ENCODE results near the gene PTPRT.

The PTPRT gene

DNA sequence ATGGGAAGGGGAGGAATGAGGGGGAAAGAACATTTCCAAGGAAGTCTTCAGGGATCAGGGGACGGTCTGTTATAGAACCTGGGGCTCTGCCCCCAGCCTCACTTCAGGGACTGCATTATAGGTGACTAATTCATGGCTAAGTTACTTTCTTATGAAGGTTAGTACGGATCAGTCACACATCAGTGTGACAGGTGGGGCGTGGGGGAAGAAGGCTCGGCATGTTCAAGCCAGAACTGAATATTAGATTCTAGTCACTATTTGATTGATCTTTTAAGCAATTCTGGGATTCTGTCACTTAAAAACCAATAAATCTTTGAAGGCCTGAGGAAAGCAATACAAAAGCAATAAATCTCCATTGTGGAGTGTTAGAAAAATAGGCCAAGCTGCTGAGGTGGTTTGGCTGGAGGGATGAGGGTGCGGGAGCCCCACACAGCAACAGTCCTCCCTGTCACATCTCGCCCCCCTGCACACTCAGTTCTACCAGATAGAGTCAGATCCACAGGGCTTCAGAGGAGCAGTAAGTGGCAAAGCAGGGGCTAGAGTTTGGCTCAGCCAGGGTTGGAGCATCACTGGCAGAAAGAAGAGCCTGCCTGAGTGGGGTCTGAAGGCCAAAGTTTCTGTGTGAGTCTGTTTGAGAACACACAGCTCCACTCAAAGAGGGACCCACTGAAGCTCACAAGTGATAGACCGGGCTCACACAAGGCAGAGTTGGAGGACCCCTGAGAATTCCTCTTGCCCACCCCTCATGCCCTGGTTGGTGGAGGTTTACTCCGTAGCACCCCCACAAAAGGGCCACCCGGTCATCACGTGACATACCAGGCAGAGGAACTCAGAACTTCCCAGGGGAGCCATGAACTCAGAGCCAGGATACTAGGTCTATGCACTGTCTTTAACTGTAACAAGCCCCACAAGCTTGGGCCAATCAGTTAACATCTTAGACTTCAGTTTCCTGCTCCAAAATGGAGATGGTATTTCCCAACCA lies 843.2 kb downstream of the PTPRT start:
- no peaks in the 10 kb centered on the region for H3K36me3 ChIP-seq (ENCODE audit: control insufficient read depth, insufficient read depth, low read length)
- H3K27me3 ChIP-seq (ENCODE audit: control insufficient read depth, insufficient read depth, low read length) = no peaks in the 10 kb centered on the region
- no peaks in the 10 kb centered on the region for H3K4me1 ChIP-seq (ENCODE audit: control insufficient read depth, insufficient read depth, low read length)
- no peak overlapping the region for H3K9ac ChIP-seq (ENCODE audit: low read length)
- no peaks in the 10 kb centered on the region for H3K9me3 ChIP-seq (ENCODE audit: control insufficient read depth, low read length)
- no peak overlapping the region for H3K4me3 ChIP-seq (ENCODE audit: low read length)

DNA sequence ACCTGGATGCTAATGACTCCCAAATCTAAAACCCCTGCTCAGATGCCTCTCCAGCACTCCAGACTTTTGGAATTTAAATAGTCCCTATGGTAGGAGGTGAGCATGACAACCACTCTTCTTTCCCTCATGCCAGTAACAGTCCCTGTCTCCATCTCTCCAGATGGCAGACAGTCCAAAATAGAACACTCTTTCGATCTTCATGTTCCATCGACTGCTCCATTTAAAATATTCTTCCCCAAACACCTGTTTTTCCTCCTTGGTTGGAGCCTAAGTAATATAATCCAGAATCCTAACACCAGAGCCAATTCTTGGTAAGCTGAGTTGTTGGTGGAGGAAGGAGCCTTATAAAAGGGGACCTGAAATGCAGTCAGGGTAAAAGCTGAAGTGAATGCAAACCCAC lies 848.1 kb downstream of the PTPRT start:
- Histone ChIP-seq H3K9ac (ENCODE audit: low read length) (no peak overlapping the region), H3K27me3 (ENCODE audit: control insufficient read depth, insufficient read depth, low read length) (no peaks in the 10 kb centered on the region), H3K4me3 (ENCODE audit: low read length) (no peak overlapping the region), H3K4me1 (ENCODE audit: control insufficient read depth, insufficient read depth, low read length) (no peaks in the 10 kb centered on the region), H3K36me3 (ENCODE audit: control insufficient read depth, insufficient read depth, low read length) (no peaks in the 10 kb centered on the region), H3K9me3 (ENCODE audit: control insufficient read depth, low read length) (no peaks in the 10 kb centered on the region)

DNA sequence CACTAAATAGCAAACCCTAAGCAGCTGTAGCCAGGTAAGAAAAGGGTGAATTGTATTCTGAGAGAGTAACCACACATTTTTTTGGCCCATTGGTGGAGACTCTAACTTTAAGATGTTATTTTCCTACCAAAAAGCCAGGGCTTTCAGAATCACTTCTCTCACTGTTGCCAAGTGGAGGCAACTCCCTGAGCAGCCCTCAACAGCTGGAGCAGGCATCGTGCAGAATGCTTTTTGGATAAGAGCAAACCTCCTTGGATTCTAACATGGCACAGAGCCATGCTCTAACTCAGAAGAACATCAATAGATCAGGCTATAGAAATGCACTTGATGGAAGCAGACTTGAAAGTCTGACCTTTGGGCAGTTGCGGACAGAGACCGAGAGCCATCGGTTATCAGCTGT lies 849.3 kb downstream of the PTPRT start:
- Histone ChIP-seq H3K9ac (ENCODE audit: low read length) (no peak overlapping the region), H3K4me1 (ENCODE audit: control insufficient read depth, insufficient read depth, low read length) (no peaks in the 10 kb centered on the region), H3K9me3 (ENCODE audit: control insufficient read depth, low read length) (no peaks in the 10 kb centered on the region), H3K27me3 (ENCODE audit: control insufficient read depth, insufficient read depth, low read length) (no peaks in the 10 kb centered on the region), H3K4me3 (ENCODE audit: low read length) (no peak overlapping the region), H3K36me3 (ENCODE audit: control insufficient read depth, insufficient read depth, low read length) (no peaks in the 10 kb centered on the region)

DNA sequence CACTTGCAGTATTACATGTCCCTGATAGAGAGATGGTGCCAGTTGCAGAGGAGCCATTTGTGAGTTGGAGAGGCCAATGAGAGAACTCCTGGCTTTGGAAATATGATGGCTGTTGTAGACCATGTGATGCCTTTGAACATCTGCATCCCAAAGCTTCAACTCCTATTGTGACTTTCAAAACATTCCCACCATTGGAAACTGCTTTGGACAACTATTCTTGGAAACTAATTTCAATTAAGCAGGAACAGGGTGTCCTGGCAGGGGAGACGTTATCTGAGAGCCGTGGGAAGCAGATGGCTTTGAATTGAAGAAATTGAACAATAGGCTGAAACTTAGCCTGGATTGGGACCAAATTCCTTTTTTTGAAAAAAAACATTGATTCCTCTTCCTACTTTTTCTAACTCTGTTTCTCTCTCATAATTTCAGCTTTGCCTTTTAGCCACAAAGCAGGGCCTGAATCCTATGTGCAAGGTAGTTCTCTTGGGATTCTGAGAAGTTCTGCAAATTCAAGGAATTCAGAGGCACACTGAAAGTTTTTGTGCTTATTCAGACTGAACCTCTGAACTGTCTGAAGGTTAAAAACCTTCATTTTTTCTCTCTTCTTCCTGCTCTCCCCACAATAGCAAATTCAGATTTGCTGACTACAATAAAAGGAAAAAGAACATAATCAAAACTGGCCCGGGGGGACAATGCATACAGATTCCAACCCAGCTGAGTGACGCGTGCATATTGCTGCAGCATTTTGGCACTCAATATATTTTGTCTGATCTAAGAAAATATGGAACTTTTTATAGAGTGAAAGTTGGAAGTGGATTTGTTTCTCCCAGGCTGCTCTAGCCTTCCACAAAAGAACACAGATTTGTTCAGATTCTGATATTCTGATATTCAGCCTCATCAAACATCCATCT lies 851.2 kb downstream of the PTPRT start:
- Histone ChIP-seq H3K4me1 (ENCODE audit: control insufficient read depth, insufficient read depth, low read length) (no peaks in the 10 kb centered on the region), H3K9me3 (ENCODE audit: control insufficient read depth, low read length) (no peaks in the 10 kb centered on the region), H3K27me3 (ENCODE audit: control insufficient read depth, insufficient read depth, low read length) (no peaks in the 10 kb centered on the region), H3K4me3 (ENCODE audit: low read length) (no peak overlapping the region), H3K36me3 (ENCODE audit: control insufficient read depth, insufficient read depth, low read length) (no peaks in the 10 kb centered on the region), H3K9ac (ENCODE audit: low read length) (no peak overlapping the region)

DNA sequence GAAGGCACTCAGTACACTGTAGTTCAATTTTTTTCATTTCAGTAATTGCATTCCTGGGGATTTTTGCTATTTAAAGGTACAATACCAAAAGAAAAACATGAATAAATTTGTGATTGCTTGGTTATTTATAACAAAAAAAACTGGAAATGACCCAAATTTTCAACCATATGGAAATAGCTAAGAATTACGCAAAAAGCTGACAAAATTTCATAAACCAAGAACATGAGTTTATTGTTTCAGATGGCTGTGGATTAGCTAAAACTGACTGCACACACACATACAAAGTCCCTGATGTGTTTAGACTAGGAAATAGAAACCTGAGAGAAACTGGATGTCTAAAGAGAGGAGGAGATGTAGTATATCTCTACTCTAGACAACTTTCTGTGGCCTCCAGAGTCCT lies 853.1 kb downstream of the PTPRT start:
- H3K9ac ChIP-seq (ENCODE audit: low read length) = no peak overlapping the region
- H3K4me3 ChIP-seq (ENCODE audit: low read length) = no peak overlapping the region
- no peaks in the 10 kb centered on the region for H3K27me3 ChIP-seq (ENCODE audit: control insufficient read depth, insufficient read depth, low read length)
- H3K9me3 ChIP-seq (ENCODE audit: control insufficient read depth, low read length) = no peaks in the 10 kb centered on the region
- H3K4me1 ChIP-seq (ENCODE audit: control insufficient read depth, insufficient read depth, low read length) = no peaks in the 10 kb centered on the region
- no peaks in the 10 kb centered on the region for H3K36me3 ChIP-seq (ENCODE audit: control insufficient read depth, insufficient read depth, low read length)

DNA sequence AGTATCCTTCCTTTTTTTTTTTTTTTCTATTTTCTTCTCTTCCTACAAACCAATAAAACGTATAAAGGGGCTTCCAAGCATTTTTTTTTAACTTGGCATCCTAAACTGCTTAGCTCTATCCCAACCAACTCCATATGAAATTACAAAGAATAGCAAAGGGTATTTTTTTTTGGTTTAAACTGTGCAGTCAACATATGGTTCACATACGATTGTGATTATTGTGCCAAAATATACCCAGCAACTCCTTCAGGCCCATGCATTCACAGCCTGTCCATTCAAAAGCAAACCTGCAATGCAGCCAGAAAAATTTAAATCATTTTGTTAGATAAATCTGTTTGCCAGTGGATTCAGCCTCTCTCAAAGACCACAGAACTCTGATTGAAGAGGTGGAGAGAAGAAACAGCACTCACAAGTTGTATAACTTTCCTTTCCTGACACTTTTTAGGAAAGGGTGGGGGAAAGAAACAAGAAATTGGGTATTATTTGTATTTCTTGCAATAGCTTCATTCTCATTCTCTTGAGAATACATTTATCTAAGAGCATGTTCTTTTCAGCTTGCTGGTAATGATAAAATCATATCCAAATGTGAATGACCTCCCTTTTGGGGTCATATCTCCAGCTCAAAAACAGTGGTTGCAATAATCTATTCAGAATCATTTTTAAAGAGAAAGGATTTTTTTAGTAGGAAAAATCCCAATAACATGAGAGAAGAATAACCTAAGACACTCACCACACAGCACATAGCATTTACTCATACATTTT lies 870.3 kb downstream of the PTPRT start:
- Histone ChIP-seq H3K9ac (ENCODE audit: low read length) (no peak overlapping the region), H3K4me1 (ENCODE audit: control insufficient read depth, insufficient read depth, low read length) (no peaks in the 10 kb centered on the region), H3K4me3 (ENCODE audit: low read length) (no peak overlapping the region), H3K27me3 (ENCODE audit: control insufficient read depth, insufficient read depth, low read length) (no peaks in the 10 kb centered on the region), H3K9me3 (ENCODE audit: control insufficient read depth, low read length) (no peaks in the 10 kb centered on the region), H3K36me3 (ENCODE audit: control insufficient read depth, insufficient read depth, low read length) (no peaks in the 10 kb centered on the region)

DNA sequence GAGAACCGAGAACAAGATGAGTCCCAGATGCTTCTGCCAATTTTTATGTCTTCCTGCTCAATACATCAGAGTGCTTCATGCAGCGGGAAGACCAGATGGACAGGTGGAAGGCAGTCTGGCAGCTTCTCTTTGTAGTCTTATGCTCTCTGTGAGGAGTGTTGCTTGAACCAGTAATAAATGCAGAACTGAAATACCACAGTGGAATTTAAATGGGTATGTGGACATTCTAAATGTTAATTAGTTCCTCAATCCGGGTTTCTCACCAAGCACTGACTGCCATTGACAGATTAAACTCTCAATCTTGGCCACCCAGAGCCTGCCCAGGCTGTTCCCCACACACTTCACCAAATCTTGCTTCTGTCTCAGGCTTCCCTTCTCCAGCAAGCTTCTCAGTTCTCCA lies 876.0 kb downstream of the PTPRT start:
- Histone ChIP-seq H3K9me3 (ENCODE audit: control insufficient read depth, low read length) (no peaks in the 10 kb centered on the region), H3K27me3 (ENCODE audit: control insufficient read depth, insufficient read depth, low read length) (no peaks in the 10 kb centered on the region), H3K4me1 (ENCODE audit: control insufficient read depth, insufficient read depth, low read length) (no peaks in the 10 kb centered on the region), H3K4me3 (ENCODE audit: low read length) (no peak overlapping the region), H3K36me3 (ENCODE audit: control insufficient read depth, insufficient read depth, low read length) (no peaks in the 10 kb centered on the region), H3K9ac (ENCODE audit: low read length) (no peak overlapping the region)

DNA sequence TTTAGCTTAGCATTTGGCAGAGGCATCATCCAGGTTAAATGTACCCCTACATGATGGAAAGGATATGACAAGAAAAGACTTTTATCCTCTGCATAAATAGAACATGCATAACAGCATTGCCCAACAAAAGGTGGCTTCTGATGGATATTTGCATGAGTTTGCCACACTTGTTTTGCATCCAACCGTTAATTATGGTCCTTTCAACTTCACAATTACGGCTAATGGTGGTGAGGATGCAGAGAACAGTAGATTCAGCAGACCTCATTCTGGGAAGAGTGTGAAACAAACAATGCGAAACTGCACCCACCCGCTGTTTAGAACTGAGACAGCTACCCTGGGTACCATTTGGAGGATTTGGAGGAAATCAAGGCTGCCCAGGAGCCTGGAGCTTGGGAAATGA lies 880.7 kb downstream of the PTPRT start:
- Histone ChIP-seq H3K27me3 (ENCODE audit: control insufficient read depth, insufficient read depth, low read length) (no peaks in the 10 kb centered on the region), H3K9ac (ENCODE audit: low read length) (no peak overlapping the region), H3K4me1 (ENCODE audit: control insufficient read depth, insufficient read depth, low read length) (no peaks in the 10 kb centered on the region), H3K36me3 (ENCODE audit: control insufficient read depth, insufficient read depth, low read length) (no peaks in the 10 kb centered on the region), H3K4me3 (ENCODE audit: low read length) (no peak overlapping the region), H3K9me3 (ENCODE audit: control insufficient read depth, low read length) (no peaks in the 10 kb centered on the region)

DNA sequence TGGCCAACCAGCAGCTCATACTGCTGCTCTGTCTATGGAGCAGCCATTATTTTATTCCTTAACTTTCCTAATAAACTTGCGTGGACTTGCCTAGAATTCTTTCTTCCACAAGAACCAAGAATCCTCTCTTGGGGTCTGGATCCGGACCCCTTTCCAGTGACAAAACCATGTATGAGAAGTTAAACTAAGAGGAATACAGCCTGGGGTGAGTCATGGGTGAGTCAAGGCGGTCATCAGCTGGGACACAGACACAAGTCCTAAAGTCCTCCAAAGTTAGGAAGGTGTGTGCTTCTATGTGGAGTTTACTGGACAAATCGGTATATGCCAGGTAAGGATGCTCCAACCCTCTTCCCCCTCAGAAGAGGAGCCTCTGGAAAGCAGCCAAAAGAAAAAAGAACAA lies 881.5 kb downstream of the PTPRT start:
- Histone ChIP-seq H3K4me3 (ENCODE audit: low read length) (no peak overlapping the region), H3K9me3 (ENCODE audit: control insufficient read depth, low read length) (no peaks in the 10 kb centered on the region), H3K9ac (ENCODE audit: low read length) (no peak overlapping the region), H3K4me1 (ENCODE audit: control insufficient read depth, insufficient read depth, low read length) (no peaks in the 10 kb centered on the region), H3K36me3 (ENCODE audit: control insufficient read depth, insufficient read depth, low read length) (no peaks in the 10 kb centered on the region), H3K27me3 (ENCODE audit: control insufficient read depth, insufficient read depth, low read length) (no peaks in the 10 kb centered on the region)

DNA sequence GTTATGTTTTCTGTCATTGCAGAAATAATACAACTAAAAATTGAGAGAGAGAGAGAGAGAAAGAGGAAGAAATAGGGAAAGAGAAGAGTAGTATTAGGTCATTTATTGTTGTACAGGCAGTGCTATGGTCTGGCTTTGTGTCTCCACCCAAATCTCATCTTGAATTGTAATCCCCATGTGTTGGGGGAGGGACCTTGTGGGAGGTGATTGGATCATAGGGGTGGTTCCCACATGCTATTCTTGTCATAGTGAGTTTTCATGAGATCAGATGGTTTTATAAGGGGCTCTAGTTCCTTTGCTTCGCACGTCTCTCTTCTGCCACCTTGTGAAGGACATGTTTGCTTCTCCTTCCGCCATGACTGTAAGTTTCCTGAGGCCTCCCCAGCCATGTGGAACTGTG lies 894.1 kb downstream of the PTPRT start:
- no peaks in the 10 kb centered on the region for H3K27me3 ChIP-seq (ENCODE audit: control insufficient read depth, insufficient read depth, low read length)
- no peaks in the 10 kb centered on the region for H3K9me3 ChIP-seq (ENCODE audit: control insufficient read depth, low read length)
- H3K9ac ChIP-seq (ENCODE audit: low read length) = no peak overlapping the region
- no peaks in the 10 kb centered on the region for H3K36me3 ChIP-seq (ENCODE audit: control insufficient read depth, insufficient read depth, low read length)
- H3K4me1 ChIP-seq (ENCODE audit: control insufficient read depth, insufficient read depth, low read length) = no peaks in the 10 kb centered on the region
- H3K4me3 ChIP-seq (ENCODE audit: low read length) = no peak overlapping the region

DNA sequence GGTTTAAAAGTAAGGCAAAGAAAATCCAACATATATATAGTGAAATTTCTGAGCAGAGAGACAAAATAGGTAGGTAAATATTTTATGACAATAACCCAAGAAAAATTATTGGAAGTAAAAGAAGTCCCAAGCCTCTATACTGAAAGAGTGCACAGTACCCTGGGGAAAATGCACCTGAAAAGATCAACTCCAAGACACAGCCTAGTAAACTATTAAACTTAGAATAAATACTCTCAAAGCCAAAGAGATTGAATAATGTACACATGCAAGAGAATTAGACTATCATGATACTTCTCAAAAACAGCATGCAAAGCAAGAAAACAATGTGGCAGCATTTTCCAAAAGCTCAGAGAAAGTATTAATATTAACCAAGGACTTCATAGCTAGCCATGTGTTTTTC lies 894.7 kb downstream of the PTPRT start:
- H3K4me3 ChIP-seq (ENCODE audit: low read length) = no peak overlapping the region
- no peak overlapping the region for H3K9ac ChIP-seq (ENCODE audit: low read length)
- H3K9me3 ChIP-seq (ENCODE audit: control insufficient read depth, low read length) = no peaks in the 10 kb centered on the region
- H3K27me3 ChIP-seq (ENCODE audit: control insufficient read depth, insufficient read depth, low read length) = no peaks in the 10 kb centered on the region
- no peaks in the 10 kb centered on the region for H3K36me3 ChIP-seq (ENCODE audit: control insufficient read depth, insufficient read depth, low read length)
- H3K4me1 ChIP-seq (ENCODE audit: control insufficient read depth, insufficient read depth, low read length) = no peaks in the 10 kb centered on the region
